WERI-Rb-1 (cell line): ENCODE results near the gene GRIA1.

Experiments
- DNase-seq: peaks from one replicate; pipeline ENCODE4 v3.0.0-alpha.2; 2020
- H3K27ac ChIP-seq: fragments of 250-450 bp; sonication (Bioruptor Pico); 2 replicates; pipeline ENCODE4 v1.5.1; 2020; ENCODE audit warnings: mild to moderate bottlenecking, moderate library complexity
- H3K27me3 ChIP-seq: fragments of 250-450 bp; sonication (Bioruptor Pico); 2 replicates; pipeline ENCODE4 v1.5.1; 2021; ENCODE audit warnings: mild to moderate bottlenecking, low read depth, moderate library complexity; ENCODE audit not compliant: insufficient read depth, severe bottlenecking
- H3K36me3 ChIP-seq: fragments of 250-450 bp; sonication (Bioruptor Pico); 2 replicates; pipeline ENCODE4 v1.5.1; 2020; ENCODE audit warnings: mild to moderate bottlenecking, moderate library complexity
- H3K4me3 ChIP-seq: 2 replicates; pipeline ENCODE4 v1.5.1; 2011; ENCODE audit warnings: low read depth, mild to moderate bottlenecking, control low read depth, low read length
- H3K9me3 ChIP-seq: fragments of 250-450 bp; sonication (Bioruptor Pico); 2 replicates; pipeline ENCODE4 v1.5.1; 2021; ENCODE audit warnings: mild to moderate bottlenecking, moderate library complexity; ENCODE audit not compliant: severe bottlenecking
- CTCF ChIP-seq: IDR thresholded peaks from 2 replicates; pipeline ENCODE4 v1.5.1; 2011; ENCODE audit warnings: low read depth, mild to moderate bottlenecking, control low read depth, inconsistent platforms, low read length

Gene GRIA1

DNA sequence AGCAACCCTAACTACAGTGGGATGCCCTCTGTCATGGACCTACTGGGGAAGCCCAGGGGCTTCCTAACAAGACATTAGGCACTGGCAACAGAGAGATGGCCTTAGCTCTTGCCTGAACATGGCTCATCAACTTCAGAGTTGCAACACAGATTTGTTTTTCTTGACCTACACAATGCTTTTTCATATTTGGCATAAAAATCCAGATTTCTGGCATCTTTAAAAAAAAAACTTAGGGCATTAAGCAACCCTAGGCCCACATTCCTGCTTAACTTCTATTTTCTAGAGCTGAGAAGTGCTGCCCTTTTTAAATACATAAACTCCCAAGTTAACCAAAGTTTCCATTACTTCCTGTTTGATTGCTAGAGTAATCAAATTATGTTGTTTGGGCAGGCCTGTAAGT lies 8.0 kb downstream of the GRIA1 start:
- no peak for DNase-seq
- no peaks in the 10 kb centered on the region for H3K36me3 ChIP-seq
- TF ChIP-seq CTCF: no peak
- H3K27me3 ChIP-seq: no peaks in the 10 kb centered on the region
- H3K9me3 ChIP-seq: no peaks in the 10 kb centered on the region
- no peak overlapping the region for H3K4me3 ChIP-seq
- H3K27ac ChIP-seq: no peak overlapping the region

DNA sequence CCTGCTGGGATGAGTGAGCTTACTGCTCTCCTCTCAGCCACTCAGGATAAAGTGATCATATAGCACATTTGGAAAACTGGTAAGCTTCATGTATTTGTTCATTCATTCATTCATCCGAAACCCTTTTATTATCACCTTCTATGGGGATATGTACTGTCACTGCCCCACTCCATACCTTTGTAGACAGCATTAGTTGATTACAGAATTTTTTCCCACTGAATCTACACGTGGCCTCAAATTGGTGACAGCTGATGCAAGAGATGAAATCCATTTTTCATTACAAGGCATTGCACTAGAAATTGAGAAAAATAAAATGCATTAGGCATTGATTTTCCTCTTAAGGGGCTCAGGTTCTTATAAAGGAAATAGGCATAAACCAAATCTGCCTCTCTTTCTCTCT lies 9.7 kb downstream of the GRIA1 start:
- Histone ChIP-seq H3K27me3 (no peaks in the 10 kb centered on the region), H3K36me3 (no peaks in the 10 kb centered on the region), H3K27ac (no peak overlapping the region), H3K4me3 (no peak overlapping the region), H3K9me3 (no peaks in the 10 kb centered on the region)
- TF ChIP-seq CTCF: no peak
- no peak for DNase-seq

GRCh38 chr5:153504726-153505125 lies 14.3 kb downstream of the GRIA1 start:
- no peak for TF ChIP-seq CTCF
- no peak for DNase-seq
- H3K4me3 ChIP-seq: no peak overlapping the region

GRCh38 chr5:153508700-153509099 lies 18.2 kb downstream of the GRIA1 start:
- no peak for DNase-seq
- H3K27me3 ChIP-seq: no peaks in the 10 kb centered on the region
- H3K27ac ChIP-seq: no peak overlapping the region
- H3K4me3 ChIP-seq: no peak overlapping the region
- H3K36me3 ChIP-seq: no peaks in the 10 kb centered on the region
- H3K9me3 ChIP-seq: no peaks in the 10 kb centered on the region
- TF ChIP-seq CTCF: no peak

More at GRCh38 chr5:153504726-153505125, 14.3 kb downstream of the GRIA1 start:
- Histone ChIP-seq H3K9me3 (no peaks in the 10 kb centered on the region), H3K36me3 (no peaks in the 10 kb centered on the region), H3K27me3 (no peaks in the 10 kb centered on the region), H3K27ac (no peak overlapping the region)

DNA sequence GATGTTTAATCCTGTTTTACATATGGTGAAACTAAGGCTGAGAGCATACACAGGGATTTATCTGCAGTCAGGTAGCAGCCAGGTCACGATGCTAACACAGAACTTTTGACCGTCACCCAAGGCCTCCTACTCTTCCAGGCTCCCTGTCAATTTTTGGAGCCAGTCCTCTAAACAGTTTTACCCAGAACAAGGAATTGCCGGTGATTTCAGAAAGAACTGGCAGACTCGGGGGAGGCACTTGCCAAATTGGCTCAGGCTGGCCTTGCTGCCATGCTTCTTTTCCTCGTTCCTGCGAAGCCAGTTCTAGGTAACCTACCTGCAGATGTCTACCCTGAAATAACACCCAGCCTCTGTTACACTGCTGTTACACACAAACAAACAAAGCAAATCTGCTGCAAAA lies 21.2 kb downstream of the GRIA1 start:
- H3K36me3 ChIP-seq: no peaks in the 10 kb centered on the region
- H3K9me3 ChIP-seq: peaks cover 4% of the 10 kb centered on the region
- no peak for TF ChIP-seq CTCF
- no peaks in the 10 kb centered on the region for H3K27me3 ChIP-seq
- no peak for DNase-seq
- H3K27ac ChIP-seq: no peak overlapping the region
- no peak overlapping the region for H3K4me3 ChIP-seq

DNA sequence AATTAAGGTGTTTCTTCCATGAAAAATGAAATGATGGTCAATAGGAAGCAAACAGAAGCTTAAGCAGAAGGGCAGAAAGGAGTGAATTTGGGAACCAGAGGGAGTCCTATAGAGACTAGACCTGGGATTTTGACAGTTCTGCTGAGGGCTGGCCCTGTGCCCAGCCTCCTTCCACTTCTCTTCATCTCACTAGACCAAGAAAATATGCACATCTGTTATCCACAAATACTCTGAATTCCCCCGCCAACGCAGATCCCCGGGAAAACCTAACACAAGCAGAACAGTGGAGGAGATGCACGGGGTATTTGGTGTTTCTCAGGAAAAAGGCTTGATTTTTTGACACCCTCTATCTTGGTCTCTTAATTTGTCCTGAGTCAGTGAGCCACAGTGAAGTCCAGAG lies 22.7 kb downstream of the GRIA1 start:
- no peak for DNase-seq
- Histone ChIP-seq H3K27me3 (no peaks in the 10 kb centered on the region), H3K27ac (no peak overlapping the region), H3K9me3 (peaks cover 4% of the 10 kb centered on the region), H3K36me3 (no peaks in the 10 kb centered on the region), H3K4me3 (no peak overlapping the region)
- TF ChIP-seq CTCF: no peak
